ENCODE data around the gene PPP2R5C.

Gene PPP2R5C

GRCh38 chr14:101854366-101854765, 92.9 kb downstream of the PPP2R5C start:
- H3K27ac ChIP-seq, result no peak overlapping the region
- no peak overlapping the region for H3K9ac ChIP-seq
- no peak overlapping the region for H3K4me3 ChIP-seq (IDR thresholded peaks at IDR 0.05; ENCODE audit: insufficient read depth, low read depth, low read length)
- H3K79me2 ChIP-seq (ENCODE audit: insufficient read depth, low read depth), result peaks cover 61% of the 10 kb centered on the region
- TF ChIP-seq, protein P1, sequence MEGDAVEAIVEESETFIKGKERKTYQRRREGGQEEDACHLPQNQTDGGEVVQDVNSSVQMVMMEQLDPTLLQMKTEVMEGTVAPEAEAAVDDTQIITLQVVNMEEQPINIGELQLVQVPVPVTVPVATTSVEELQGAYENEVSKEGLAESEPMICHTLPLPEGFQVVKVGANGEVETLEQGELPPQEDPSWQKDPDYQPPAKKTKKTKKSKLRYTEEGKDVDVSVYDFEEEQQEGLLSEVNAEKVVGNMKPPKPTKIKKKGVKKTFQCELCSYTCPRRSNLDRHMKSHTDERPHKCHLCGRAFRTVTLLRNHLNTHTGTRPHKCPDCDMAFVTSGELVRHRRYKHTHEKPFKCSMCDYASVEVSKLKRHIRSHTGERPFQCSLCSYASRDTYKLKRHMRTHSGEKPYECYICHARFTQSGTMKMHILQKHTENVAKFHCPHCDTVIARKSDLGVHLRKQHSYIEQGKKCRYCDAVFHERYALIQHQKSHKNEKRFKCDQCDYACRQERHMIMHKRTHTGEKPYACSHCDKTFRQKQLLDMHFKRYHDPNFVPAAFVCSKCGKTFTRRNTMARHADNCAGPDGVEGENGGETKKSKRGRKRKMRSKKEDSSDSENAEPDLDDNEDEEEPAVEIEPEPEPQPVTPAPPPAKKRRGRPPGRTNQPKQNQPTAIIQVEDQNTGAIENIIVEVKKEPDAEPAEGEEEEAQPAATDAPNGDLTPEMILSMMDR (conservative IDR thresholded peaks at IDR 0.05; ENCODE audit: low read depth, low read length), result no peak
- peaks cover 41% of the 10 kb centered on the region for H3K4me1 ChIP-seq (ENCODE audit: low read depth, poor library complexity, severe bottlenecking)
- no peak overlapping the region for H3K4me2 ChIP-seq
- H4K20me1 ChIP-seq (ENCODE audit: insufficient read depth), result no peaks in the 10 kb centered on the region; the same call in 1 of the 2 replicates
- no peaks in the 10 kb centered on the region for H3K36me3 ChIP-seq (ENCODE audit: insufficient read depth)
- H3K27me3 ChIP-seq (ENCODE audit: insufficient read depth, low read depth), result no peaks in the 10 kb centered on the region
- H2AFZ ChIP-seq (ENCODE audit: low read depth), result no peak overlapping the region

- TF ChIP-seq, protein P1 (conservative IDR thresholded peaks at IDR 0.05; ENCODE audit: low read depth, low read length), result no peak
- Histone ChIP-seq H2AFZ (ENCODE audit: low read depth) (no peak overlapping the region), H3K4me2 (no peak overlapping the region), H3K4me1 (ENCODE audit: low read depth, poor library complexity, severe bottlenecking) (peaks cover 35% of the 10 kb centered on the region), H3K36me3 (ENCODE audit: insufficient read depth) (no peaks in the 10 kb centered on the region), H3K9ac (no peak overlapping the region), H3K27me3 (ENCODE audit: insufficient read depth, low read depth) (no peaks in the 10 kb centered on the region), H3K27ac (no peak overlapping the region), H4K20me1 (ENCODE audit: insufficient read depth) (no peaks in the 10 kb centered on the region; the same call in 1 of the 2 replicates), H3K79me2 (ENCODE audit: insufficient read depth, low read depth) (peaks cover 53% of the 10 kb centered on the region), H3K4me3 (IDR thresholded peaks at IDR 0.05; ENCODE audit: insufficient read depth, low read depth, low read length) (no peak overlapping the region)
Observed at GRCh38 chr14:101855958-101856357, 94.4 kb downstream of the PPP2R5C start.

DNA sequence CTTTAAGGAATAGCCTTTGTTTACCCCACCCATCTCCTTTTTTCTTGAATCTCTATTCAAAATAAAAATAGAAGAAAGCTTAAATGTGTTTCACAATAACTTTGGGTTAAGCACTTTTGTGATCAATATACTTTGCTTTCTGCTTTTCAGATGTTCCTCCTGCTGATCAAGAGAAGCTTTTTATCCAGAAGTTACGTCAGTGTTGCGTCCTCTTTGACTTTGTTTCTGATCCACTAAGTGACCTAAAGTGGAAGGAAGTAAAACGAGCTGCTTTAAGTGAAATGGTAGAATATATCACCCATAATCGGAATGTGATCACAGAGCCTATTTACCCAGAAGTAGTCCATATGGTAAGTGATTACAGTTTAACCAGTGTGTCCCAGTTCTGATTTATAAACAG, 95.0 kb downstream of the PPP2R5C start:
- Histone ChIP-seq H3K36me3 (ENCODE audit: insufficient read depth) (no peaks in the 10 kb centered on the region), H3K4me1 (ENCODE audit: low read depth, poor library complexity, severe bottlenecking) (peaks cover 32% of the 10 kb centered on the region), H3K27me3 (ENCODE audit: insufficient read depth, low read depth) (no peaks in the 10 kb centered on the region), H3K4me3 (IDR thresholded peaks at IDR 0.05; ENCODE audit: insufficient read depth, low read depth, low read length) (no peak overlapping the region), H3K9ac (no peak overlapping the region), H2AFZ (ENCODE audit: low read depth) (no peak overlapping the region), H3K79me2 (ENCODE audit: insufficient read depth, low read depth) (peaks cover 50% of the 10 kb centered on the region), H4K20me1 (ENCODE audit: insufficient read depth) (no peaks in the 10 kb centered on the region; the same call in 1 of the 2 replicates), H3K27ac (no peak overlapping the region), H3K4me2 (no peak overlapping the region)
- TF ChIP-seq, protein P1 (conservative IDR thresholded peaks at IDR 0.05; ENCODE audit: low read depth, low read length), result no peak

DNA sequence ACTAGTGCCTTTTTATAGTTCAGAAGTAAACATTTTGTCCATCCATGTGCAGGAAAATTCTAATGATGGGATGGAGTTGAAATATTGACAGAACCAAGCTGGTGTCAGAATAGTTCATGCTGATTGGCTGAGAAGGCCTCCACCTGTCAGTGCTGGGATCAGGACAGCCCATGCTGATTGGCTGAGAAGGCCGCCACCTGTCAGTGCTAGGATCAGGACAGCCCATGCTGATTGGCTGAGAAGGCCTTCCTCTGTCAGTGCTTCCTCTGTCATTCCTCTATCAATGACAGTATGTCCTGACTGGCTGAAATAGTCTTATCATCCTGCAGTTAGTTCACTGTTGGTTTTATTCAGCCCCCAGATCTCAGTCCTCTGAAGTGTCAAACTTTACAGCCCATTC, 95.7 kb downstream of the PPP2R5C start:
- TF ChIP-seq, protein P1 (conservative IDR thresholded peaks at IDR 0.05; ENCODE audit: low read depth, low read length), result no peak
- no peak overlapping the region for H3K4me2 ChIP-seq
- peaks cover 43% of the 10 kb centered on the region for H3K79me2 ChIP-seq (ENCODE audit: insufficient read depth, low read depth)
- no peaks in the 10 kb centered on the region for H3K27me3 ChIP-seq (ENCODE audit: insufficient read depth, low read depth)
- H4K20me1 ChIP-seq (ENCODE audit: insufficient read depth), result no peaks in the 10 kb centered on the region; the same call in 1 of the 2 replicates
- H3K4me3 ChIP-seq (IDR thresholded peaks at IDR 0.05; ENCODE audit: insufficient read depth, low read depth, low read length), result no peak overlapping the region
- H3K4me1 ChIP-seq (ENCODE audit: low read depth, poor library complexity, severe bottlenecking), result peaks cover 26% of the 10 kb centered on the region
- H3K27ac ChIP-seq, result no peak overlapping the region
- H2AFZ ChIP-seq (ENCODE audit: low read depth), result no peak overlapping the region
- H3K36me3 ChIP-seq (ENCODE audit: insufficient read depth), result no peaks in the 10 kb centered on the region
- no peak overlapping the region for H3K9ac ChIP-seq
